ENCODE data around the gene MYOCD. TPM values are rescaled to one million over a fixed set of nuclear protein-coding genes. Genes with fewer than 3 reads are reported as not detected.

MYOCD gene
- polyA plus RNA-seq, 1 donor (not counting 4 experiments of a cell fraction or from before 2014, with no cell fraction given) = not detected

- Histone ChIP-seq H3K9me3 (ENCODE audit: control insufficient read depth, low read depth, low read length) (no peaks in the 10 kb centered on the region), H3K36me3 (ENCODE audit: control insufficient read depth in 2 of 2, extremely low read depth in 1 of 2, insufficient read depth in 2 of 2, low read length in 2 of 2) (no peaks in the 10 kb centered on the region), H2AFZ (ENCODE audit: control insufficient read depth, low read length) (no peak overlapping the region), H3K9me1 (ENCODE audit: control insufficient read depth, extremely low read depth, insufficient read depth, low read length) (no peaks in the 10 kb centered on the region), H3K27ac (ENCODE audit: control insufficient read depth, insufficient read depth, low read length) (no peak overlapping the region), H3K4me2 (ENCODE audit: control insufficient read depth, extremely low read depth, insufficient read depth, low read depth, low read length) (no peak overlapping the region), H3K27me3 (ENCODE audit: control insufficient read depth, extremely low read depth, insufficient read depth, low read length) (no peaks in the 10 kb centered on the region), H3K79me2 (ENCODE audit: control insufficient read depth, insufficient read depth, low read length) (no peaks in the 10 kb centered on the region), H3K4me3 (ENCODE audit: control insufficient read depth in 2 of 3, extremely low read depth in 1 of 3, insufficient read depth in 2 of 3, low read depth in 1 of 3, low read length in 3 of 3) (no peak overlapping the region), H3K4me1 (ENCODE audit: control insufficient read depth, extremely low read depth, insufficient read depth, low read length) (peaks cover 8% of the 10 kb centered on the region), H3K9ac (ENCODE audit: control insufficient read depth, extremely low read depth, insufficient read depth, low read length) (no peak overlapping the region), H4K20me1 (ENCODE audit: control insufficient read depth, extremely low read depth, insufficient read depth, low read length) (no peaks in the 10 kb centered on the region)
- no peak for FAIRE-seq
- TF ChIP-seq, protein P1, sequence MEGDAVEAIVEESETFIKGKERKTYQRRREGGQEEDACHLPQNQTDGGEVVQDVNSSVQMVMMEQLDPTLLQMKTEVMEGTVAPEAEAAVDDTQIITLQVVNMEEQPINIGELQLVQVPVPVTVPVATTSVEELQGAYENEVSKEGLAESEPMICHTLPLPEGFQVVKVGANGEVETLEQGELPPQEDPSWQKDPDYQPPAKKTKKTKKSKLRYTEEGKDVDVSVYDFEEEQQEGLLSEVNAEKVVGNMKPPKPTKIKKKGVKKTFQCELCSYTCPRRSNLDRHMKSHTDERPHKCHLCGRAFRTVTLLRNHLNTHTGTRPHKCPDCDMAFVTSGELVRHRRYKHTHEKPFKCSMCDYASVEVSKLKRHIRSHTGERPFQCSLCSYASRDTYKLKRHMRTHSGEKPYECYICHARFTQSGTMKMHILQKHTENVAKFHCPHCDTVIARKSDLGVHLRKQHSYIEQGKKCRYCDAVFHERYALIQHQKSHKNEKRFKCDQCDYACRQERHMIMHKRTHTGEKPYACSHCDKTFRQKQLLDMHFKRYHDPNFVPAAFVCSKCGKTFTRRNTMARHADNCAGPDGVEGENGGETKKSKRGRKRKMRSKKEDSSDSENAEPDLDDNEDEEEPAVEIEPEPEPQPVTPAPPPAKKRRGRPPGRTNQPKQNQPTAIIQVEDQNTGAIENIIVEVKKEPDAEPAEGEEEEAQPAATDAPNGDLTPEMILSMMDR (optimal IDR thresholded peaks at IDR 0.05 in 1 of 3, IDR thresholded peaks at IDR 0.05 in 1 of 3, conservative IDR thresholded peaks at IDR 0.05 in 1 of 3; ENCODE audit: extremely low read depth in 1 of 3, insufficient read depth in 2 of 3, low read length in 3 of 3) = no peak
- no peak for TF ChIP-seq EZH2 (IDR thresholded peaks at IDR 0.05; ENCODE audit: low read length)
- dilution Hi-C loops (cut with MboI; ENCODE audit: extremely low pct_ligation_motif_present, low sequenced_read_pairs) = no loop called here
- no peak for DNase-seq (ENCODE audit: low read depth, low spot score)
Measured at GRCh38 chr17:12640364-12640763, 25.3 kb upstream of the MYOCD start.

- Histone ChIP-seq H3K27ac (ENCODE audit: control insufficient read depth, insufficient read depth, low read length) (no peak overlapping the region), H2AFZ (ENCODE audit: control insufficient read depth, low read length) (no peak overlapping the region), H3K27me3 (ENCODE audit: control insufficient read depth, extremely low read depth, insufficient read depth, low read length) (no peaks in the 10 kb centered on the region), H3K36me3 (ENCODE audit: control insufficient read depth in 2 of 2, extremely low read depth in 1 of 2, insufficient read depth in 2 of 2, low read length in 2 of 2) (no peaks in the 10 kb centered on the region), H3K9ac (ENCODE audit: control insufficient read depth, extremely low read depth, insufficient read depth, low read length) (no peak overlapping the region), H3K9me1 (ENCODE audit: control insufficient read depth, extremely low read depth, insufficient read depth, low read length) (no peaks in the 10 kb centered on the region), H3K4me1 (ENCODE audit: control insufficient read depth, extremely low read depth, insufficient read depth, low read length) (peaks cover 8% of the 10 kb centered on the region), H3K9me3 (ENCODE audit: control insufficient read depth, low read depth, low read length) (no peaks in the 10 kb centered on the region), H4K20me1 (ENCODE audit: control insufficient read depth, extremely low read depth, insufficient read depth, low read length) (no peaks in the 10 kb centered on the region), H3K4me3 (ENCODE audit: control insufficient read depth in 2 of 3, extremely low read depth in 1 of 3, insufficient read depth in 2 of 3, low read depth in 1 of 3, low read length in 3 of 3) (no peak overlapping the region), H3K4me2 (ENCODE audit: control insufficient read depth, extremely low read depth, insufficient read depth, low read depth, low read length) (no peak overlapping the region), H3K79me2 (ENCODE audit: control insufficient read depth, insufficient read depth, low read length) (no peaks in the 10 kb centered on the region)
- no peak for TF ChIP-seq EZH2 (IDR thresholded peaks at IDR 0.05; ENCODE audit: low read length)
- TF ChIP-seq, protein P1 (optimal IDR thresholded peaks at IDR 0.05 in 1 of 3, IDR thresholded peaks at IDR 0.05 in 1 of 3, conservative IDR thresholded peaks at IDR 0.05 in 1 of 3; ENCODE audit: extremely low read depth in 1 of 3, insufficient read depth in 2 of 3, low read length in 3 of 3) = no peak
- FAIRE-seq (no peak), DNase-seq (ENCODE audit: low read depth, low spot score) (no peak)
- dilution Hi-C loops (cut with MboI; ENCODE audit: extremely low pct_ligation_motif_present, low sequenced_read_pairs) = no loop called here
Measured at GRCh38 chr17:12641084-12641483, 24.6 kb upstream of the MYOCD start.
